GM12801 (cell line): Measurements from ENCODE around the gene KLF12.

Source experiments
- TF ChIP-seq, protein P1 (sequence below): IDR thresholded peaks from one replicate; pipeline ENCODE4 v1.5.1; 2011; ENCODE audit warnings: control low read depth; ENCODE audit not compliant: insufficient read length; ENCODE audit errors: extremely low read depth

The KLF12 gene

GRCh38 chr13:74166261-74167004 lies 32.2 kb upstream of the KLF12 start:
- TF ChIP-seq, protein P1, sequence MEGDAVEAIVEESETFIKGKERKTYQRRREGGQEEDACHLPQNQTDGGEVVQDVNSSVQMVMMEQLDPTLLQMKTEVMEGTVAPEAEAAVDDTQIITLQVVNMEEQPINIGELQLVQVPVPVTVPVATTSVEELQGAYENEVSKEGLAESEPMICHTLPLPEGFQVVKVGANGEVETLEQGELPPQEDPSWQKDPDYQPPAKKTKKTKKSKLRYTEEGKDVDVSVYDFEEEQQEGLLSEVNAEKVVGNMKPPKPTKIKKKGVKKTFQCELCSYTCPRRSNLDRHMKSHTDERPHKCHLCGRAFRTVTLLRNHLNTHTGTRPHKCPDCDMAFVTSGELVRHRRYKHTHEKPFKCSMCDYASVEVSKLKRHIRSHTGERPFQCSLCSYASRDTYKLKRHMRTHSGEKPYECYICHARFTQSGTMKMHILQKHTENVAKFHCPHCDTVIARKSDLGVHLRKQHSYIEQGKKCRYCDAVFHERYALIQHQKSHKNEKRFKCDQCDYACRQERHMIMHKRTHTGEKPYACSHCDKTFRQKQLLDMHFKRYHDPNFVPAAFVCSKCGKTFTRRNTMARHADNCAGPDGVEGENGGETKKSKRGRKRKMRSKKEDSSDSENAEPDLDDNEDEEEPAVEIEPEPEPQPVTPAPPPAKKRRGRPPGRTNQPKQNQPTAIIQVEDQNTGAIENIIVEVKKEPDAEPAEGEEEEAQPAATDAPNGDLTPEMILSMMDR, result no peak

GRCh38 chr13:74162782-74163181 lies 28.6 kb upstream of the KLF12 start:
- TF ChIP-seq, protein P1, result no peak

DNA sequence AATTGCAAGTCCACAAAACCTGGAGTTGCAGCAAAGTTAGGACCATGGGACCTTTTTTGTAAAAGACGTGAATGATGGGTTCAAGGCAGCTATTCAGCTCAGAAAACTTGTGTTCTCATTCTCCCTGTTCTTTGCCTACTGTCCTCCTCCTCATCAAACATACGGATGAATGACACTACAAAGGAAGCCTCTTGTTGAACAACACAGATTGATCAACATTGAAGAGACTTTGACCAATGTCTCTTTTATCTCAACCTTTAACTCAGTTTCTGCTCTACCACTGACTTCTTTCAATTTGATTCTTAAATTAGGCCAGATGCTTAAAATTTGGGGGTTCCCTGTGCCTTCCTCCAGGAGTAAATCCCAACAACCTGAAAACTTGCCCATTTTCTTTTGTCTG lies 27.9 kb upstream of the KLF12 start:
- TF ChIP-seq, protein P1, result no peak

DNA sequence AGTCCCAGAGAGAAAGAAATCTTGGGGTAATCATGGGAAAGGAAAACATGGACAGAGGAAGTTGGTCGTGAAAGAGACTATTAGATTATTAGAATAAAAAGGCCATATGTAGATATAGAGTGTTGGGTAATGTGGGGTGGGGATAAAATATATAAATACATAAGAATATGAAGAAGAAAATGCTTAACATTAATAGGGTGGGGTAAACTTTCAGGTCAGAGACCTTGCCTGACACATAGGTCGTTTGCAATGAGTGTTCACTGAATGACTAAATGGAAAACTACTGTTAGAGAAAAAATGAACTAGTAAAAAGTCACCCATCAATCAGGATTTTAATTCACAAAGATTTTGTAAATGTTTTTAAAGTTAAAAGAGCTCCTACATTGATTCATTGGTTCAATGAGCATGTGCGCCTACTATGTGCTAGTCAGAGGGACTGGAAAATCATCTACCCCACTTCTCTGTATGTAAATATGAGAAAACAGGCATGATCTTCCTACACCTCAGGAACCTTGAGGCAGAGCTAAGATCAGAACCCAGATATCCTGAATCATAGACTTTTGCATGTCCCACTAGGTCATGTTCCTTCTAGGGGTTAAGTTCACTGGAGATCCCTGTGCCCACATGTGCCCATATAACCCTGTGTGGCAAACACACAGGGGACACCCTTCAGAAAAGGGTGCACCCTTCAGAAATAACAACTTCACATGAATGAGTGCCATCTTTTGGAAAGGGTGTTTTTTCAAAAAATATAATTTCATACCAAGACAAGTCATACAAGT lies 24.6 kb upstream of the KLF12 start:
- TF ChIP-seq, protein P1, result no peak

GRCh38 chr13:74158028-74158427 lies 23.8 kb upstream of the KLF12 start:
- TF ChIP-seq, protein P1, result no peak

GRCh38 chr13:74154981-74155380 lies 20.8 kb upstream of the KLF12 start:
- TF ChIP-seq, protein P1, result no peak

GRCh38 chr13:74153316-74153715 lies 19.1 kb upstream of the KLF12 start:
- TF ChIP-seq, protein P1, result no peak
